Measurements from ENCODE around the gene UXS1.

- TF ChIP-seq ZNF274 (IDR thresholded peaks at IDR 0.05; ENCODE audit: low read depth, low read length), result no peak
- TF ChIP-seq YY1 (IDR thresholded peaks at IDR 0.05; ENCODE audit: insufficient read depth, insufficient read length), result no peak
Observed at GRCh38 chr2:106127776-106128268, 66.3 kb downstream of the UXS1 start.

All from NT2/D1 (cell line).